HG03521 (cell line): ENCODE results near the gene ATP9B.

ENCODE experiments used
- ATAC-seq: cut with Tn5 transposase; IDR thresholded peaks from one replicate; pipeline ENCODE4 v1.9.1; 2021; ENCODE audit warnings: mild to moderate bottlenecking, moderate library complexity; ENCODE audit not compliant: unreplicated experiment

Gene ATP9B

GRCh38 chr18:79393635-79394533, 324.7 kb downstream of the ATP9B start:
- no peak for ATAC-seq

- no peak for ATAC-seq
Observed at GRCh38 chr18:79394534-79395307, 325.5 kb downstream of the ATP9B start.

GRCh38 chr18:79395308-79395640, 326.1 kb downstream of the ATP9B start:
- ATAC-seq, result no peak

DNA sequence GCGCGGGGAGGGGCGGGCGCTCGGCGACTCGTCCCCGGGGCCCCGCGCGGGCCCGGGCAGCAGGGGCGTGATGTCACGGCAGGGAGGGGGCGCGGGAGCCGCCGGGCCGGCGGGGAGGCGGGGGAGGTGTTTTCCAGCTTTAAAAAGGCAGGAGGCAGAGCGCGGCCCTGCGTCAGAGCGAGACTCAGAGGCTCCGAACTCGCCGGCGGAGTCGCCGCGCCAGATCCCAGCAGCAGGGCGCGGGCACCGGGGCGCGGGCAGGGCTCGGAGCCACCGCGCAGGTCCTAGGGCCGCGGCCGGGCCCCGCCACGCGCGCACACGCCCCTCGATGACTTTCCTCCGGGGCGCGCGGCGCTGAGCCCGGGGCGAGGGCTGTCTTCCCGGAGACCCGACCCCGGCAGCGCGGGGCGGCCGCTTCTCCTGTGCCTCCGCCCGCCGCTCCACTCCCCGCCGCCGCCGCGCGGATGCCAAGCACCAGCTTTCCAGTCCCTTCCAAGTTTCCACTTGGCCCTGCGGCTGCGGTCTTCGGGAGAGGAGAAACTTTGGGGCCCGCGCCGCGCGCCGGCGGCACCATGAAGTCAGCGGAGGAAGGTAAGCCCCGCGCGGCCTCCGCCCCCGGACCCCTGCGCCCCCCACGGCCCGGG, 326.7 kb downstream of the ATP9B start, which contains the start of gene NFATC1:
TSS of gene NFATC1 (plus strand) at position 170 of the 644 bp plus-strand sequence. CDS start at position 465, 295 bp downstream.
- ATAC-seq, result no peak

DNA sequence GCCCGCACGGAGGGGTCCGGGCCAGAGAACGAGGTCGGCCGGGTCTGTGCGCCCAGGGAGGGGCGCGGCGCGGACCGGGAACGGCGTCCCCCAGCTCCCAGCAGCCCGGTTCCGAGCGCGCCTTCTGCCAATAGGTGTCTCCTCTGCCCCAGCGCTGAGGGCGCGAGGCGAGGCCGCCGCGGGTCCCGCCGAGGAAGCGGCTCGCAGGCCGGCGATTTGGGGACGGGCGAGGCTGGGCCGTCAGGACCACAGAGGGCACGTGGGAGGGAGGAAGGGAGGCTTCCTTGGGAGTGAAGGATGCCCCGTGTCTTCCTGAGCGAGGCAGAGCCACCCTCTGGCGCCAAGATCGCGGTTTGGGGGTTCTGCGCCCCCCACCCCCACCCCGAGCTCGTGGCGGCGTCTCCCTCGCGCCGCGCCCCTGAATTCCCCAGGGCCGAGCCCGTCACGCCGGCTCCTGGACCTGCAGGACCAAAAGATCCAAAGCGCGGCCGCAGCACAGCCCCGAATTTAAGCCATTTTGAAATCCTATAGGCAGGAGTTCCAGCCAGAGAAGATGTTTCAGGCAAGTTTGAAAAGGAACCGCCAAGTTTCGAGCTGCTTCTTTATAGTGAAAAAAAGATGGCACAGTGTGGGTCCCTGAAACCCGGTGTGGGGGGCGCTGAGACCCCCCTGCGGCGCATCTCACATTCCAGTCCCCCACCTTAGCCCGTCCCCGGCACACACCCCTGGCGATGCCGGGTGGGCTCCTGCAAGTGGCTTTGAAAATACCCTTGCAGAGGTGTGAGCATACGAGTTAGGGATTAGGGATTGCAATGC, 327.4 kb downstream of the ATP9B start:
- no peak for ATAC-seq

DNA sequence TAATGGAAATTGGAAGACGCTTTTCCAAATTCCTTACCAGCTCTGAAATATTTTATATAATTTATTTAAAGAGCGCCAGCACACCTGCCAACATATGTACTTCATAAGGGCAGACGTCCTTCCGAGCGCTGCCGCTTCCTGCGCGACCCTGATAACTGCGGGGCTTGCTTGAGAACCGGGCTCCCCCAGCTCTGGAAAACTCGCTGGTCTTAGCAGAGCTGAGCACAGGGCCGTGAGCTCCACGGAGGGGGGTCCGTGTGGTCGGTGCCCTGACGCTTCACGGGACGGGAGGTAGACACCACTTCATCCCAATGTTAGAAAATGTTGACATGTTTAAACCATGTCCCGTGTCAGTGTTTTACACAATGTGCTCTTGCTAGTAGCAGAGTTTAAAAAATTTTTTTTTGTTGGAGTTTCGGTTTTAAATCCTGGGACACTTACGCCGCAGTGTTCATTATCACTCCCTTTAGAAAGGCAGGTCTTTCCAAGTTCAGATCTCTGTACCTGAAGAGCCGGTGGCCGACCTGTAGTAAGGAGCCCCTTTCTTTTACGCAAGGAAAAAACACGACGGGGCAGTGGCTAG, 328.1 kb downstream of the ATP9B start:
- no peak for ATAC-seq

DNA sequence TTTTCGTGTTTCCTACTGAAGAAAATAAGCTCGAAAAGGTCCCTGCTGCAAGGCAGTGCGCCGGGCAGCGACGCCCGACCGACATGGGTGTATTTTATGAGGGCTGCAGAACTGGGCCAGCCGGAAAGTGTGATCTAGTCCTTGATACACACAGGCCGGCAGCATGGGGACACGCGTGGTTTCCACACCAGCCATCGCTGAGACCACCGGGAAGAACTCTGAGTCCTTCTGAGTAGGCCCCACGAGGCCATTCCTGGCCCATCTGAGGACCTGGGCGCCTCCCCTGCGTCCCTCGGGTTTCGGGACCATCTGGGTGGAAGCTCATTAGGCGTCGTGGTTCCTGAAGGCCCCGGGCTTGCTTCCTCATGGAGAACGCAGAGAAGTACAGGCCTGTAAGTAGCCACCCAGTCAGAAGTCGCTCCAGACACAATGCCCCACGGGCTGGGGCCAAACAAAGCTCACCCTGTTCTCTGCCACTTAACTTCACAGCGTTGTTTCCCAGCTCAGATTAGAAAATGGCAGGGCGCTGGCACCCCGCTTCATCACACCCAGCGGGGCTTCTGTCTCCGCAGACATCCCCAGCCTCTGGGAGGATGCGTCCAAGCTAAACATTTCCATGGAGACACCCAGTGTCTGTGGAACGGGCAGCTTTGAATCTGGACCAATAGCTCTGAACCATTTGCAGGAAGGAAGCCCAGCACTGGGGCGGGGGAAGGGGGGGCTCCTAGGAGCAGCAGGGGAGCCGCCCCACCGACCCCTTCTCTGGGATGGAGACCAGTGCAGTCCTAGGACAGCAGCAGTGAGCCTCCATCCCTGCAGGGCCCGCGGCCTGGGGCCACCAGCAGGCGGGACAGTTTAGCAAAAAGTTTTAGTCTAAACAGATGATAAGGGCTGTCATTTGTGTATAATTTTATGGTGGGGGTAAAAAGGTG, 328.9 kb downstream of the ATP9B start:
- ATAC-seq, result no peak

- ATAC-seq, result no peak
Observed at GRCh38 chr18:79399275-79400081, 330.3 kb downstream of the ATP9B start.

DNA sequence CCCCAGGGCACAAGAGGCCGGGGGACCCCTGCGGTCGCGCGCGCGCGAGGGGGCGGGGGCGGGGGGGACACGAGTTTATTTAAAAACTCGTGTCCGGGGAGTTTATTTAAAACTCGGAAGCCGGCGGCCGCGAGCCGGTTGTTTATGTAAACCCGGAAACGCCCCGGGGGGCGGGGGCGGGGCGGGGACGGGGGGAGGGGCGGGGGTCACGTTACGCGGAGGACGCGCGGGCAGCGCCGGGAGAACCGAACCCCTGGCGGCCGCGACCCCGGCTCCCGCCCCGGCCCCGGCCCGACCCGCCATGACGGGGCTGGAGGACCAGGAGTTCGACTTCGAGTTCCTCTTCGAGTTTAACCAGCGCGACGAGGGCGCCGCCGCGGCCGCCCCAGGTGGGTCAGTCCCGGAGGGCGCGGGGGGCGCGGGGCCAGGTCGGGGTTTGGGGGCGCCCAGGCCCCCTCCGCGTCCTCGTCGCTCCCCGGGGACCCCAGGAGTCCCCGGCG, 330.9 kb downstream of the ATP9B start:
- no peak for ATAC-seq

GRCh38 chr18:79400591-79401381, 331.6 kb downstream of the ATP9B start:
- no peak for ATAC-seq

DNA sequence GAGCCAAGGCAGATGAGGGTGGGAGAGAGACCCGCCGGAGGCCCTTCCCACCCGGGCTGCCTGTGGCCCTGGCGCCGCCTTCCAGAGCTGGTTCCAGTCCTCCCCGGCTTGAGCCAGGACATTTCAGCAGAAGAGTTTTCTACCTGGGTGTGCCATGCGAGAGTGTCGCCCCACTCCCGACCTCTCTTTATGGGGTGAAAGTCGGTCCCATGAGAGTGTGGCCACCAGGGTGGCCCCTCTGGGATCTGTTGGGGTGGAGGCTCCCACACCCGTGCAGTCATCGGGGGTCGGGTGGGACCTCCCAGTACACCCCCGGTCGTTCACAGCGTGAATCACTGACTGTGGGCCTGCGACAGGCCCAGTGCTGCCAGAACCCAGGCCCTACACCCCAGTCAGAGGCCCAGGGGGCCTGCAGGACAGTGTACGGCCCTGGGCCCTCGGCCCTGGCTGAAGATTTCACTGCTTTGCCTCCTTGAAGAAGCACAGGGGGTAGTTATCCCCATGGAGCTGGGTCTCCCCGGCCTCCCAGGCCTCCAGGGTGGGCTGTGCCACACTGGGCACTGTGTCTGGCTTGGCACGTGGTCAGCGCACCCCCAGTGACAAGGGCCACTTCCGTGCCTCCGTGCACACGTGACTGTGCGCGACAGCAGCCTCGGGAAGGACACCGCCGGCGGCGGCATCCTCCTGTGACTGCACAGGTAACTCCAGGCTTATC, 332.5 kb downstream of the ATP9B start:
- ATAC-seq, result no peak

DNA sequence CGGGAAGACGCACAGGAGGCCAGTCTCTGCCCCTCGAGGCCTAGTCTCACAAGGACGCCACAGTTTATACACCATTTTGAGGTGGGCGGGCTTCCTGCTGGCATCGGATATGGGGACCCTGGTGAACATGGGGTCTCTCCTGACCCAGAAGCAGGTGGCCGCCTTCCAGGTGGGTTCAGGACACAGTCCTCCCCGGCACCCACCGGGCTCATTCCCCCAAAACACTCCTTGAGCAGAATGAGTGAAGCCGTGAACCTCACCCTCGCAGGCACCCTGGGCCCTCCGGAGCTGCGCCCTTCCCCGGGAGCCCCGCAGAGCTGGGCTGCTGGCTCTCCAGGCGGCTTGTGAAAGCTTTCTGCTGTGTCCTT, 333.0 kb downstream of the ATP9B start:
- no peak for ATAC-seq

DNA sequence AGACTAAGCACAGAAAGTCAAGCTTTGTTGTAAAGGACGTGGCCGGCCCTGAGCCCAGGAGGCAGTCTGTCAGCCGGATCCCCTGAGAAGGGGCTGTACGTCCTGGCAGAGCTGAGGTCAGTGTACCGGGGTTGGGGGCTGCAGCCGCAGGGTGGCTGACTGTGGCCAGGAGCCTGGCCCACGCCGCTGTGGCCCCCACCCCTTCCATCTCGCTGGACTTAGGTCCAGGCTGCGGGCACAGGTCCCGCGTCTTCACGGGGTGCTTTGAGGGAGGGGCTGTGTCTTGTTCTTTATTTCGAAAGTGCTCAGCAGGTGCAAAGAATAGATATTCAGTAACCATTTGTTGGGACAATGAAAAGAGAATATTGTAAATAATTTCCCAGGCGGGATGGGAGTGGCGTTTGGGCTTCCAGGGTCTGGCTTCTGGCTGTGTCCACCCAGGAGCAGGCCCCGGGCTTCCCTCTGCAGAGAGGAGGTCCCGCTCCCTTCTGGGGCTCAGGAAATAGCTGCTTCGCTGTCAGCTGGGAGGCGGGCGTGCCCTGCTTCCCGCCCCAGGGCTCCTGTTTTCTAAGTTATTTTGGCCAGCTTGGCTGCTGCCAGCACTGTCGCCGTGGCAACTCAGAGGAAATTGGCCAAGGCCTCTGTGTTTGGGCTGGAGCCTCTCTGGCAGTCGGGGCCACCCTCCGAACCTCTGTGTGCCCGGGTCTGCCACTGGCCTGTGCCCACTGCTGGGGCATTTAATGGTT, 334.0 kb downstream of the ATP9B start:
- ATAC-seq, result no peak

DNA sequence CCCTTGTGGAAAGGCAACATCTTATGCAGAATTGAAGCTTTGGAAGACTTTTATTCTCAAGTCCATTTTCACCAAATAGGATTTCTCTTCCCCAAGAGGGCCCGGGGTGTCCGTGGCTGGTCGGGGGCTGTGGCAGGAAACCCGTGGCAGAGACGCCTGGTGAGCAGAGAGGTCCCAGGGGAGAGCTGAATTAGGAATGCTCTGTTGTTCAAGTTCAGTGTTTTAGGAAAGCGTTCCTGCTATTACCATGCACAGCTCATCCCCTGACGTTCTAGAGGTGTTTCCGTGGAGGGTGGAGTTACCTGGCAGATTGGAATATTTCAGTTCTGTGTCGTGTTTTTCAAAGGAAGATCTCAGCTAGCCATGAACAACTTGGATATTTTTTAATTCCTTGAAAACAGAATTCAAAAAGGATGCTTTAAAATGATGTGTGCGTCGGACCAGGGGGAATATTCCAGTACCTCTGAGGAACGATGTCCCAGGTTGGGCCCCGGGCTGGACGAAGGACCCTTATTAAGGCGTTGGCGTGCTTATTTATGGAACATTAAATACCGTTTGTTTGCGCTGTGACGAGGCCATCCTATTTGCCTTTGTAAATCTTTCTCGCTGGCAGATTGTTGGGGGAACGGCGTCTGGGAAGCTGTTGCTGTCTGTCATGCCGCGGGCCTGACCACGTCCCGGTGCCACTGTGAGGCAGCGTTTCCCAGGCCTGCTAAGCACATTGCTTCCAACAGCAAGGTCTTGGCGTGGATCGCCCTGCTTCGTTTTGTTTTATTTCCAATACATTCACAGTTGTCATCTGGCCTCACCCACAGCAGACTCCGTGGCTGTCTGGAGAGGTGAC, 334.8 kb downstream of the ATP9B start:
- ATAC-seq, result no peak

DNA sequence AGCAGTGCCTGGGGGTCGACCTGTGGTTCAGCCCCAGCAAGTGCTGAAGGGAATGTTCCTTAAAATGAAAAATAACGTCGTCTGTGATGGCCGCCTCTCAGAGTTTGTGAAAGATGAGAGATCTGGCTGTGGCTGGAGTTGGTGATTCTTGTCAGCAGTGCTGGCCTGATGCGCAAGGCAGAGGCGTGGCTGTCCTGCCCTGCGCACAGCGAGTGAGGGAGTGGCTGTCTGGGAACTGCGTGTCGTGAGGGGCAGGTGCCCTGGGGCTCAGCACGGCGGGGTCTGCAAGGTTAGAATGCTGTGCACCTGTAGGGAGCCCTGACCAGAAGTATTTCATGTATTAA, 335.3 kb downstream of the ATP9B start:
- no peak for ATAC-seq
